OCI-LY7 (cell line): Measurements from ENCODE around the gene POC1A. TPM values are rescaled to one million over a fixed set of nuclear protein-coding genes. Genes with fewer than 3 reads are reported as not detected.

Source experiments
- BruUV-seq: library from RNA; stranded (reverse); fragments of 400-500 nt; replicated peaks from 2 replicates; lab custom pipeline; 2021; lab: Mats Ljungman, UMichigan
- CTCF ChIA-PET: fragments of 300-600 bp; sonication (Branson Sonifier 250); formaldehyde crosslinking; loops from one replicate; lab custom pipeline; 2022; ENCODE audit warnings: antibody characterized with exemption; ENCODE audit not compliant: unreplicated experiment; lab: Charles Lee
- POLR2A ChIA-PET: fragments of 300-600 bp; sonication (Branson Sonifier 250); formaldehyde crosslinking; loops from one replicate; lab custom pipeline; 2022; ENCODE audit warnings: antibody characterized with exemption; lab: Charles Lee
- DNase-seq: peaks from one replicate; pipeline ENCODE4 v3.0.0-alpha.2; 2015; ENCODE audit warnings: low spot score
- H2AFZ ChIP-seq: fragments of 200-600 bp; sonication (generic), shearing (Covaris generic); 2 replicates; pipeline ENCODE4 v1.6.1; 2014; ENCODE audit warnings: mild to moderate bottlenecking, antibody characterized with exemption, low read length, moderate library complexity
- H3K27ac ChIP-seq: fragments of 200-600 bp; sonication (generic); 2 replicates; pipeline ENCODE4 v1.5.1; 2014; ENCODE audit warnings: mixed run types, low read depth, mild to moderate bottlenecking, moderate library complexity, low read length, inconsistent platforms; ENCODE audit not compliant: poor library complexity, severe bottlenecking
- H3K36me3 ChIP-seq: fragments of 200-600 bp; sonication (generic); 2 replicates; pipeline ENCODE4 v1.6.1; 2014; ENCODE audit warnings: mild to moderate bottlenecking, antibody characterized with exemption, low read length, moderate library complexity, mixed read lengths; ENCODE audit not compliant: insufficient read depth
- H3K4me1 ChIP-seq: fragments of 200-600 bp; sonication (generic); 2 replicates; pipeline ENCODE4 v1.5.1; 2014; ENCODE audit warnings: mild to moderate bottlenecking, low read length; ENCODE audit not compliant: insufficient read depth, poor library complexity, severe bottlenecking
- H3K4me2 ChIP-seq: fragments of 200-600 bp; sonication (generic); 2 replicates; pipeline ENCODE4 v1.6.1; 2014; ENCODE audit warnings: mild to moderate bottlenecking, low read length
- H3K4me3 ChIP-seq: fragments of 200-600 bp; sonication (generic); 2 replicates; pipeline ENCODE4 v1.5.1; 2014; ENCODE audit warnings: mild to moderate bottlenecking, low read depth, low read length; ENCODE audit not compliant: poor library complexity, severe bottlenecking
- H3K79me2 ChIP-seq: fragments of 200-600 bp; sonication (generic); 2 replicates; pipeline ENCODE4 v1.6.1; 2016; ENCODE audit warnings: low read depth, mild to moderate bottlenecking, low read length, moderate library complexity, mixed read lengths; ENCODE audit not compliant: insufficient read depth
- H3K9me2 ChIP-seq: fragments of 200-600 bp; sonication (generic); 2 replicates; pipeline ENCODE4 v1.6.1; 2016; ENCODE audit warnings: mild to moderate bottlenecking, low read length, mixed read lengths; ENCODE audit not compliant: insufficient read depth
- H3K9me3 ChIP-seq: fragments of 200-600 bp; sonication (generic); 2 replicates; pipeline ENCODE4 v1.6.1; 2014; ENCODE audit warnings: mild to moderate bottlenecking, mixed run types, low read length, mixed read lengths
- H4K20me1 ChIP-seq: fragments of 200-600 bp; sonication (generic); 2 replicates; pipeline ENCODE4 v1.6.1; 2014; ENCODE audit warnings: mild to moderate bottlenecking, antibody characterized with exemption, low read length, moderate library complexity, mixed read lengths; ENCODE audit not compliant: insufficient read depth
- CTCF ChIP-seq: fragments of 200-600 bp; sonication (generic); conservative IDR thresholded peaks from 2 replicates; pipeline ENCODE4 v1.5.1; 2014; ENCODE audit warnings: mild to moderate bottlenecking, antibody characterized with exemption, low read length, moderate library complexity, mixed read lengths
- EZH2phosphoT487 ChIP-seq: fragments of 200-600 bp; sonication (generic); IDR thresholded peaks from 2 replicates; pipeline ENCODE4 v1.6.1; 2018; ENCODE audit warnings: low read depth, borderline replicate concordance, mild to moderate bottlenecking, mixed run types, antibody characterized with exemption, low read length, moderate library complexity, mixed read lengths
- intact Hi-C: fragments of 100-400 bp; cut with micrococcal nuclease; formaldehyde crosslinking; loops from one replicate; pipeline ENCODE4 v1.10.0; 2022; ENCODE audit not compliant: unreplicated experiment
- total RNA-seq, 2 experiments: library from RNA; depleted of rRNA in 1 of 2; stranded (reverse); fragments of >200 nt in 1 of 2; shearing (Covaris generic) in 1 of 2; gene quantifications; 2 replicates each; pipeline ENCODE4 v1.2.3, GENCODE V29; 2014 to 2022

The POC1A gene
- total RNA-seq, 2 experiments from 2014 or later: 40.0 to 41.0 TPM

GRCh38 chr3:52025453-52025852 lies 128.8 kb downstream of the POC1A start:
- CTCF ChIA-PET: no interaction called here

More at GRCh38 chr3:52025453-52025852, 128.8 kb downstream of the POC1A start:
- no peaks in the 10 kb centered on the region for H4K20me1 ChIP-seq
- no peak for DNase-seq
- no peak overlapping the region for H2AFZ ChIP-seq
- H3K27ac ChIP-seq: no peak overlapping the region
- H3K4me2 ChIP-seq: no peak overlapping the region
- intact Hi-C loops: no loop called here
- H3K9me2 ChIP-seq: no peaks in the 10 kb centered on the region
- H3K4me3 ChIP-seq: no peak overlapping the region
- H3K4me1 ChIP-seq: peaks cover 9% of the 10 kb centered on the region
- H3K36me3 ChIP-seq: no peaks in the 10 kb centered on the region
- TF ChIP-seq CTCF (no peak), EZH2phosphoT487 (no peak)
- H3K9me3 ChIP-seq: no peaks in the 10 kb centered on the region
- POLR2A ChIA-PET: interaction anchor here (1.5 kb wide), 1 partner anchor 12 kb away, joined by 4 read pairs; no protein-coding TSS in a partner anchor
- no peaks in the 10 kb centered on the region for H3K79me2 ChIP-seq
- BruUV-seq: no TSS peak

Other genes starting within 250 kb of the POC1A start
- gene RRP9, start 212.5 kb downstream of the POC1A start, total RNA-seq (2014; rRNA removed; shearing (Covaris generic)): 36.9 and 41.1 TPM in 2 replicates
- gene RRP9, start 212.5 kb downstream of the POC1A start, total RNA-seq (2022): 26.5 and 34.4 TPM in 2 replicates
- gene PARP3, start 212.1 kb downstream of the POC1A start, total RNA-seq (2014; rRNA removed; shearing (Covaris generic)): 8.1 and 11.9 TPM in 2 replicates
- 11.0 and 12.0 TPM in 2 replicates for gene PARP3, start 212.1 kb downstream of the POC1A start, total RNA-seq (2022)
- not detected in 2 replicates for gene GPR62, start 199.0 kb downstream of the POC1A start, total RNA-seq (2014; rRNA removed; shearing (Covaris generic))
- gene GPR62, start 199.0 kb downstream of the POC1A start, total RNA-seq (2022): not detected in 2 replicates
- gene PCBP4, start 187.0 kb downstream of the POC1A start, total RNA-seq (2014; rRNA removed; shearing (Covaris generic)): 1.4 and 2.0 TPM in 2 replicates
- 12.5 and 14.4 TPM in 2 replicates for gene PCBP4, start 187.0 kb downstream of the POC1A start, total RNA-seq (2022)
- gene ABHD14B, start 180.4 kb downstream of the POC1A start, total RNA-seq (2014; rRNA removed; shearing (Covaris generic)): 11.3 and 16.1 TPM in 2 replicates
- gene ABHD14B, start 180.4 kb downstream of the POC1A start, total RNA-seq (2022): 40.1 and 41.4 TPM in 2 replicates
- gene ABHD14A, start 179.4 kb downstream of the POC1A start, total RNA-seq (2014; rRNA removed; shearing (Covaris generic)): 3.7 and 7.5 TPM in 2 replicates
- 8.9 and 10.5 TPM in 2 replicates for gene ABHD14A, start 179.4 kb downstream of the POC1A start, total RNA-seq (2022)
- 0.54 and 3.3 TPM in 2 replicates for gene ACY1, start 170.9 kb downstream of the POC1A start, total RNA-seq (2014; rRNA removed; shearing (Covaris generic))
- gene ACY1, start 170.9 kb downstream of the POC1A start, total RNA-seq (2022): 4.0 and 5.6 TPM in 2 replicates
- 1,739 and 1,781 TPM in 2 replicates for gene RPL29, start 158.5 kb downstream of the POC1A start, total RNA-seq (2014; rRNA removed; shearing (Covaris generic))
- gene RPL29, start 158.5 kb downstream of the POC1A start, total RNA-seq (2022): 1,513 and 1,535 TPM in 2 replicates
- 8.4 and 11.4 TPM in 2 replicates for gene DUSP7, start 97.9 kb downstream of the POC1A start, total RNA-seq (2014; rRNA removed; shearing (Covaris generic))
- 13.5 and 14.4 TPM in 2 replicates for gene DUSP7, start 97.9 kb downstream of the POC1A start, total RNA-seq (2022)
- gene ALAS1, start 43.7 kb upstream of the POC1A start, total RNA-seq (2014; rRNA removed; shearing (Covaris generic)): 24.5 and 34.4 TPM in 2 replicates
- gene ALAS1, start 43.7 kb upstream of the POC1A start, total RNA-seq (2022): 43.3 and 43.6 TPM in 2 replicates
- 0.51 and 1.7 TPM in 2 replicates for gene TLR9, start 71.2 kb upstream of the POC1A start, total RNA-seq (2014; rRNA removed; shearing (Covaris generic))
- gene TLR9, start 71.2 kb upstream of the POC1A start, total RNA-seq (2022): 3.7 and 9.0 TPM in 2 replicates
- 40.0 and 52.8 TPM in 2 replicates for gene TWF2, start 84.7 kb upstream of the POC1A start, total RNA-seq (2014; rRNA removed; shearing (Covaris generic))
- 60.2 and 64.9 TPM in 2 replicates for gene TWF2, start 84.7 kb upstream of the POC1A start, total RNA-seq (2022)
- gene PPM1M, start 91.3 kb upstream of the POC1A start, total RNA-seq (2014; rRNA removed; shearing (Covaris generic)): 1.1 and 4.4 TPM in 2 replicates
- 13.8 and 15.6 TPM in 2 replicates for gene PPM1M, start 91.3 kb upstream of the POC1A start, total RNA-seq (2022)
- 27.8 and 38.5 TPM in 2 replicates for gene WDR82, start 124.2 kb upstream of the POC1A start, total RNA-seq (2014; rRNA removed; shearing (Covaris generic))
- 66.2 and 67.9 TPM in 2 replicates for gene WDR82, start 124.2 kb upstream of the POC1A start, total RNA-seq (2022)
- gene GLYCTK, start 133.4 kb upstream of the POC1A start, total RNA-seq (2014; rRNA removed; shearing (Covaris generic)): 24.5 and 28.1 TPM in 2 replicates
- 28.6 and 29.6 TPM in 2 replicates for gene GLYCTK, start 133.4 kb upstream of the POC1A start, total RNA-seq (2022)
- 14.2 and 18.3 TPM in 2 replicates for gene DNAH1, start 161.9 kb upstream of the POC1A start, total RNA-seq (2014; rRNA removed; shearing (Covaris generic))
- gene DNAH1, start 161.9 kb upstream of the POC1A start, total RNA-seq (2022): 5.8 and 10.5 TPM in 2 replicates